HL-60 (cell line): Measurements from ENCODE around the gene CNOT11.

ENCODE experiments used
- GABPA ChIP-seq: IDR thresholded peaks from 2 replicates; pipeline ENCODE4 v1.6.1; 2012; ENCODE audit warnings: low read depth
- POLR2AphosphoS5 ChIP-seq: IDR thresholded peaks from 2 replicates; pipeline ENCODE4 v1.6.1; 2012; ENCODE audit warnings: low read depth
- SPI1 ChIP-seq: IDR thresholded peaks from 2 replicates; pipeline ENCODE4 v1.6.1; 2012; ENCODE audit warnings: low read depth, mild to moderate bottlenecking, borderline replicate concordance
- TF ChIP-seq, protein P1 (sequence below): IDR thresholded peaks from one replicate; pipeline ENCODE4 v1.5.1; 2011; ENCODE audit warnings: low read length, control low read depth, inconsistent platforms; ENCODE audit not compliant: insufficient read depth
- TF ChIP-seq, protein P2 (sequence below): IDR thresholded peaks from 2 replicates; pipeline ENCODE4 v1.6.1; 2012; ENCODE audit warnings: low read depth; ENCODE audit not compliant: insufficient replicate concordance

DNA sequence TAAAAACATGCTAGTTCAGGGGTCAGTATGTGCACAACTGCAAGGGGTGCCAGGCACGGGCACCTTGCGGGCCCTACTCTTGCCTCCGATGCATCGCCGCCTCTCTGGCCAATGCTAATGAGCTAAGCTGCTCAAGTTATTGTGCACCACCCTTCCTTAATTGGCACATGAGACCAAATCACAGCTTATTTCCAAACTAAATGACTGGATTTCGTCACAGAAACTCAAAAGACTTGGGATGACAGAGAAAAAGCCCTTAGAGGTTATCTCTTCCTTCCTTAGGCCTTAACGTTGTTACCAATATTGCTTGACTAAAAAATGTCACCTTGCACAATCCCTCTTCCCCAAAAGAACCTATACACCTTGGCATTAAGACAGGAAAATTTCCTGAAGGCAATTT lies 48.1 kb downstream of the CNOT11 start:
- TF ChIP-seq GABPA (no peak), POLR2AphosphoS5 (no peak), SPI1 (no peak)
- TF ChIP-seq, protein P1, sequence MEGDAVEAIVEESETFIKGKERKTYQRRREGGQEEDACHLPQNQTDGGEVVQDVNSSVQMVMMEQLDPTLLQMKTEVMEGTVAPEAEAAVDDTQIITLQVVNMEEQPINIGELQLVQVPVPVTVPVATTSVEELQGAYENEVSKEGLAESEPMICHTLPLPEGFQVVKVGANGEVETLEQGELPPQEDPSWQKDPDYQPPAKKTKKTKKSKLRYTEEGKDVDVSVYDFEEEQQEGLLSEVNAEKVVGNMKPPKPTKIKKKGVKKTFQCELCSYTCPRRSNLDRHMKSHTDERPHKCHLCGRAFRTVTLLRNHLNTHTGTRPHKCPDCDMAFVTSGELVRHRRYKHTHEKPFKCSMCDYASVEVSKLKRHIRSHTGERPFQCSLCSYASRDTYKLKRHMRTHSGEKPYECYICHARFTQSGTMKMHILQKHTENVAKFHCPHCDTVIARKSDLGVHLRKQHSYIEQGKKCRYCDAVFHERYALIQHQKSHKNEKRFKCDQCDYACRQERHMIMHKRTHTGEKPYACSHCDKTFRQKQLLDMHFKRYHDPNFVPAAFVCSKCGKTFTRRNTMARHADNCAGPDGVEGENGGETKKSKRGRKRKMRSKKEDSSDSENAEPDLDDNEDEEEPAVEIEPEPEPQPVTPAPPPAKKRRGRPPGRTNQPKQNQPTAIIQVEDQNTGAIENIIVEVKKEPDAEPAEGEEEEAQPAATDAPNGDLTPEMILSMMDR = no peak
- TF ChIP-seq, protein P2, sequence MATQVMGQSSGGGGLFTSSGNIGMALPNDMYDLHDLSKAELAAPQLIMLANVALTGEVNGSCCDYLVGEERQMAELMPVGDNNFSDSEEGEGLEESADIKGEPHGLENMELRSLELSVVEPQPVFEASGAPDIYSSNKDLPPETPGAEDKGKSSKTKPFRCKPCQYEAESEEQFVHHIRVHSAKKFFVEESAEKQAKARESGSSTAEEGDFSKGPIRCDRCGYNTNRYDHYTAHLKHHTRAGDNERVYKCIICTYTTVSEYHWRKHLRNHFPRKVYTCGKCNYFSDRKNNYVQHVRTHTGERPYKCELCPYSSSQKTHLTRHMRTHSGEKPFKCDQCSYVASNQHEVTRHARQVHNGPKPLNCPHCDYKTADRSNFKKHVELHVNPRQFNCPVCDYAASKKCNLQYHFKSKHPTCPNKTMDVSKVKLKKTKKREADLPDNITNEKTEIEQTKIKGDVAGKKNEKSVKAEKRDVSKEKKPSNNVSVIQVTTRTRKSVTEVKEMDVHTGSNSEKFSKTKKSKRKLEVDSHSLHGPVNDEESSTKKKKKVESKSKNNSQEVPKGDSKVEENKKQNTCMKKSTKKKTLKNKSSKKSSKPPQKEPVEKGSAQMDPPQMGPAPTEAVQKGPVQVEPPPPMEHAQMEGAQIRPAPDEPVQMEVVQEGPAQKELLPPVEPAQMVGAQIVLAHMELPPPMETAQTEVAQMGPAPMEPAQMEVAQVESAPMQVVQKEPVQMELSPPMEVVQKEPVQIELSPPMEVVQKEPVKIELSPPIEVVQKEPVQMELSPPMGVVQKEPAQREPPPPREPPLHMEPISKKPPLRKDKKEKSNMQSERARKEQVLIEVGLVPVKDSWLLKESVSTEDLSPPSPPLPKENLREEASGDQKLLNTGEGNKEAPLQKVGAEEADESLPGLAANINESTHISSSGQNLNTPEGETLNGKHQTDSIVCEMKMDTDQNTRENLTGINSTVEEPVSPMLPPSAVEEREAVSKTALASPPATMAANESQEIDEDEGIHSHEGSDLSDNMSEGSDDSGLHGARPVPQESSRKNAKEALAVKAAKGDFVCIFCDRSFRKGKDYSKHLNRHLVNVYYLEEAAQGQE = no peak
